ENCODE results near the gene NSG1.
"Not testable (repeated sequence)": the region's sequence is repeated elsewhere in the genome, so short reads cannot be mapped to it uniquely, and the experiment has no call there.

The NSG1 gene

DNA sequence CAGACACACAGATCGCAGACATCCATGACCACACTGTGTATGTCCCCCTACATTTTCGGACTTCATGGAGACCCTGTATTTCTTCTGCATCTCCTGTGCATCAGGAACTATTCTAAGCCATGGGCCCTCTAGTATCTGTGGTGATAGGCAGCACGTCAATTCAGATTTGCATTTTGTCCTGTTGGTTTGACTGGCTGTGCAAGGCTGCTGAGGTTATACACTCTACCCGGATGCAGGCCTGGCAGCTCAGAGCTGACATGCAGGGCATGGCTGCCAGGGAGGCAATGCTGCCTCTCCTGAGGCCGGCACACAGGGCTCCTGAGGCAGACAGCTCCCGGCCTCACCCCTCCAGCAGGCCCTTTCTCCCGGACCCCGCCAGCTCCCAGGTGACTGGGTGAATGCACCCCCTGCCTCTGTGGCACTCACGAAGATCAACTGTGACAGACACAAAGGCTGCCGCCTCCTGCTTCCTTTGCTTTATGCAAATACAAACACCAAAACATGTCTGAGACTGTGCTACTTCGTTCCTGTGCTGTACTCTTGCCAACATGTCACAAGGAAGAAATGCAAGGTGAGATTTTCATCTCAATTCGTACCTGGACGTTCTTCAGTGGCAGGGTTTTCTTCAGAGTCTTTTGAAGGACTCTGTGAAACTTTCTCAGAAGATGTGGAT is 51.0 kb downstream of the NSG1 start:
- no peak for DNase-seq

DNA sequence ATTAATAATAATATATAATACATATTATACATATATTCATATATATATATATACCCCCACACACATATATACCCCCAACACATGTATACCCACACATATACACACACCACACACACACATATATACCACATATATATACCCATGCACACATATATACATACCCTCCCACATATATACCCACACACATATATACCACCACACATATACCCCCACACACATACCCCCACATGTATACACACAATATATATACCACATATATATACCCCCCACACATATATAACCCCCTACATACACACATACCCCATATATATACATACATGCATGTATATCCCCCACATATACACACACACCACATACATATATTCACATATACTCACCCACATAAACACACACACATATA is 52.0 kb downstream of the NSG1 start:
- no peak for DNase-seq

DNA sequence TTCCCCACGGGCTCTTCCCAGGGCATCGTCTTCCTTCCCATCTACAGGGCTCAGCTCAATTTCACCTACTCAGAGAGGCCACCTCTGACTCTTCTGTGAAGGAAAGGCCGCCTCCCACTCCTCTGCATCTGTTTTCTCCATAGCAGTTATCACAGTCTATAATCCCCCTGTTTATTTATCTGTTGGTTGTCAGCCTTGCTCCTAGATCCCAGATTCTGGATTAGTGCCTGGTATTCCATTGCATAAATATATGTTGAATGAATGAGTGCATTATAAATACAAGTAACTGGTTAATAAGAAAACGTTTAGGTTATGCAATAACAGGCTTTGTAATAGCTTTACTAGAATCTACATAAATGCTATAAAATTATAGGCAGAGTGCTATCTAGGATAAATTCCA is 52.9 kb downstream of the NSG1 start:
- peak; percentile 1 for DNase-seq

DNA sequence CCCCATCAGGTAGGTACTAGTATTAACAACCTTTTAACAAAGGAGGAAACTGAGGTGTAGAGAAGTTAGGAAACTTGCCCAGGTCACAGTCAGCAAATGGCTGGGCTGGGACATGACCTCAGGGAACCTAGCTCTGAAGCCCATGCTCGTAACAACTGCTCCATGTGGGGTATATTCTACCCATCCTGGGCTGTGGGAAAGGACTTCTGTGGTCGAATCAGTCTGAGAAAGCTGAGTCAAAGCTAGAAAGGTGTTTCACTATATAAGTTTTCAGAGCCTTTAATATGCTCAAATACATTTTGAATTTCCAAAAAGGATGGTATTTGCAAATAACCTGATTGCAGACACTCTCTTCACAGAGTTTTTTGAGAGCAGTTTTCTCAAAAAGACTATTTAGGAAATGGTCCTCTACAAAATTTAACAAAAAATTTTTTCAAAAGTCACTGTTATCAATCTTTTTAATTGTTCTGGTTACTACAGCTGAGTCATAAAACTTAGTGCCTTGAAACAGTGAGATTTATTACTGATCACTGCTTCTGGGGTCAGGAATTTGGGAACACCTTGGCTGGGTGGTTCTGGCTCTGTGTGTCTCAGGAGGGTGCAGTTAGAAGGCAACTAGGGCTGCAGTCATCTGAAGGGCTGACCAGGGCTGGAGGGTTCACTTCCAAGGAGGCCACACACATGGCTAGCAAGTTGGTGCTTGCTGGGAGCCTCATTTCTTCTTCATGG is 53.6 kb downstream of the NSG1 start:
- DNase-seq: no peak

DNA sequence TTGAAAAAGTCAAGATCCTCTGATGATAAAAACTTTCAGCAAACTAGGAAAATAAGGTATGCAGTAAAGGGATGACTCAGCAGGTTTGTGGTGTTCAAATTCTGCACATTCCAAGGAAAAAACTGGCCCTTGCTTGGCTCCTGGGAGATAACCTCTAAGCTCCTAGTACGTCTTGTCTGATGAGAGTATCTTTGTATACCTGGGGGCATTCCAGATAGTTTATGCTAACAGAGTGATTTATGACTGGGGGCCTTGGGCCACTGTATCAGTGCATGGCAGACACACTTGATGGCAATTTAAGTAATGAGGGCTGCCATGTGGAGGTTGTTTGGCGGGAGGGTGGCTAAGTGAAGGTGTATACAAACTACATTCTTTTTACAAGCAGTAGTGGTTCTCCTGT is 56.9 kb downstream of the NSG1 start:
- DNase-seq: peak; percentile 60

DNA sequence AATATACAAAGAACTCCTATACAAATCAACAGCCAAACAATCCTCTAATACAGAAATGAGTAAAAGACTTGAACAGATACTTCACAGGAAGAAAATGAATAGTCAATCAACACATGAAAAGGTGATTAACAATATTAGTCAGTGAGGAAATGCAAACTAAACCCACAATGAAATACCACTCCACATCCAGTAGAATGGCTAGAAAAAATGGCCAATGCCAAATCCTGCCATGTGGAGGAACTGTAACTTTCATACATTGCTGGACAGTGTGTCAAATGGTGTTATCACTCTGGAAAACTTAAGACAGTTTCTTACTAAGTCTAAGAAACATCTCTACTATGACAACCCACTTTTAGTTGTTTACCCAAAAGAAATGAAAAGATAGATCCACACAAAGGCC is 59.5 kb downstream of the NSG1 start:
- peak; percentile 14 for DNase-seq

DNA sequence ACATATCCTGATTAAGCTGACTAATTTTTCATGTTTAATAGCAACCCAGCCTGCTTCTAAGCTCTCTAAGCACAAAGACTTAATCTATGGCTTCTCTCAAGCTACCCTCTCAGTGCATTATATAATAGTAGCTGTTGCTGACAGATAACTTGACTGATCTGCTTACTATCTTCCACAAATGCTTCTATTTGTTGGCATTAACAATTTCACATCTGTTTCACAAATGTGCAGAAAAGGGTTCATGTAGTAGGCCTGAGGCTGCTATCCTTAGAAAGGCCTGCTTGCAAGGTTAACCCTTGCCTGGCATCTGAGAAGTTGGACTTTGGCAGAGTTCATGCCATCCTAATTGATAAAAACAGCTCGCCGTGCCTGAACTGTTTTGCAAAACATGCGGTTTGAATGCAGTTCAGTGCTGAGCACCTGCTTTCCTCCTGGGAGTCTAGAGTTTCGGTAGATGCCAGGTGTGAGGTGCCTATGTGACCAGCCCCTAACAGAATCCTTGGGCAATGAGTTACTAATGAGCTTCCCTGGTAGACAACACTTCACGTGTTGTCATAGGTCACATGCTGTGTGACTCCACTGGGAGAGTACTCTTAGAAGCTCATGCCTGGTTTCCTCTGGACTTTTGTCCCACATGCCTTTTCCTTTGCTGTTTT is 68.4 kb downstream of the NSG1 start:
- DNase-seq: no peak

DNA sequence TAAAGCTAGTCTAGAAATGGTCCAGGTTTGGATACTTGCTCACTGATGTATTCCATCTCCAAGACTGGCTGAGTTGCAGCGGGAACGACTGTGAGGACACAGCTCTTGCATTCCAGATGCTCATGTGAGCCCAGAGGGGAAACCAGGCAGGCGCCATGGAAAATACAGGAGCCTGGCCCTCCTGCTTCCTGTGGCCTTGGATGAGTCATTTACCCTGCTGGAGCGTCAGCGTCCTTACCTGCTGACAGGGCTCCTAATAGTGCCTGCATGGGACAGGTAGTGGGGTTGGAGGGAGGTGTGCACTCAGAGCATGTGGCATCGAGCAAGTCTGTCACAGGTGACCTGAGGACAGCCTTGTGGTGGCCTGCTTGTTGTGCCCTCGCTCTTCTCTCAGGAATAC is 69.4 kb downstream of the NSG1 start:
- peak; percentile 7 for DNase-seq

DNA sequence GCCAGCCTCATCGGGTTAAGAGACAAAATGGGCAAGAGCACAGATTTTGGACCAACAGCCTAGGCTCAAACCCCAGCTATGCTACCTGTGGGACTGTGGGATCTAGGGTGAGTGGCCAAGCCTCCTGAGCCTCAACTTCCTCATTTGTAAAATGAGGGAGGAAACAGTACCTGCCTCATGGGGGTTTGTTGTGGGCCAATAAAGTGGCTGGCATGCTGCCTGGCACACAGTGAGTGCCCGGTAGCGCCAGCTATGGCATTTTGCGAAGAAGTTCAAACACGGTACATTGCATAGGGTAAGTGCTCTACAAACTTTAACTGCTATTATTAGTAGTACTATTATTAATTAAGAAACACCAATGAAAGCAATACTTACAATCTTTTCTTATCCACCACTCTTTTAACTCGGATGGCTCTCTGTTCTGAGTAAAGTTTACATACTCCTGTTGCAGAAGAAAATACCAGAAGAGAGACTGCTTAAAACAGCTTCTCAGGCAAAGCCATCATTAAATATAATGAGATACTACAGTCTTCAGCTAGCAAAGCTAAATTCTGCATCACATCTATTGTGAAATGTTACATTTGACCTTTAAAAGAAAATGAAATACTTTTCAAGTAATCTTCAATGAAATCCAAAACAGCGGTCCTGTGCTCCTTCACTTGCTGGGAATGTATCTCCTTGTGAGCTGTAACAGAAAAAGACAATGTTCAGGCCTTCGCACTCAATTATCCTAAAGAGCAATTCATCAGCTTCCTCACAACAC is 70.1 kb downstream of the NSG1 start:
- DNase-seq: no peak

DNA sequence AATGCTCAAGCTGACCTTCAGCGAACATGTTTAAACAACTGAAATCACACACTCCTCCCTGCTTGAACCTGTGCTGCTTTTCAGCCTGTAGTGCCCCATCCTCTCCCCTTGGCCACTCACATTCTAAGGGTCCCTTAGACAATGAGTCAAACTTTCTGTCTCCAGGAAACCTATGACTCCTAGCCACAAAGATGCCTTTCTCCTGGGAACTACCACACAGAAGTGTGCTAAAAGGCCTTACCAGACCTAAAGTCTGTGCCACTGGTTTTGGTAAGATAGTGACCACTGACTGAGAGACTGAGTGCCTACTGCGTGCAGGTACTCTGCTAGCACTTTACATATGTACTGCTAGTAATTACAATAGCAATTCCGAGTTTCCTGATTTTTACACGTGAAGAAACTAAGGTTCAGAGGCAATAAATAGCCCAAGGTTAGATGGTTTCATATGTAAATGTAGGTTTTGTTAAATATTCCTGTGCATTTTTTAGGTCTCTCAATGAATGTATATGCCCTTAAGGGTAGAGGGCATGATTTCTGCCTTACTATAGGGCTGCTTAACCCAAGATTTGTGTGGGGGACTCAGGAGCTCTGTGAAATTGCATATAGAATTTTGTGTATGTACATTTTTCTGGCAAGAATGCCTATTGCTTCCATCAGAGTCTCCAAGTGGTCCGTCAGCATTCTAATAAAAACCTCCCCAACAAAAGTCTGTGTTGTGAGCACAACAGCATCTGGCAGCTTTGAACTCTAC is 71.1 kb downstream of the NSG1 start:
- no peak for DNase-seq

DNA sequence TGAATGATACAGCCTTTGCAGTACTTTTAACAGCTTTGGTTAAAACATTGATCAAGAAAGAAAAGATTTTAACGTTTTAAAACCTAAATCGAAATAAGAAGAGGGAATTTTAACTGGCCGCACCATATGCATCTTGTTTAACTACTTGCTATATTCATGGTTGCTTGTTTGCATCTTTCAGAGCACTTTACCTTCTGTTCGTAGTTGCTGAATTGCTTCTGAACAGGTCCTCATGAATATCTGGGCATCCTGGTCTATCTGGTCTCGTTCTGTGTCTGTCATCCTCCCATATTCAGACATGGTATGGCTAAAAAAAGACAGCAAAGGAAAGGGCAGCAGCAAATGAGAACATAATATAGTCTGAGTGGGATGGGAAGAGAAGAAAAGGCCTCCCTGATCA is 72.3 kb downstream of the NSG1 start:
- no peak for DNase-seq

DNA sequence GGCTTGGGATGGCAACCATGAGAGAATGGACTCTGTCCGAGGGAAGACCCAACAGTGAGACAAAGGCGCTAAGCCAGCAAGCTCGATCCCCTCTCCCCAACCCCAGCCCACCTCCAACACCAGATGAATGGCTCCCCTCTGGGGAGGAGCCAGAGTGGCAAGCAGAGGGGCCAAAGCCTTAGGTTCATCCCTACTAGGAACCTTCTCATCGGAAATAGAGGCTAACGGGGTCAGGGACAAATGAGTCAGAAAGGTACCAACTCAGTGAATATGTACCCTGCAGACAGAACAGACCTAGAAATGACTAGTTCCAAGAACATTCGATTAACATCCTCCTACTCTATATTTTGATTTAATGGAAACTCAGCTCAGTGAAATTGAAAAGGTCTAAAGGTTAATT is 73.9 kb downstream of the NSG1 start:
- no peak for DNase-seq

DNA sequence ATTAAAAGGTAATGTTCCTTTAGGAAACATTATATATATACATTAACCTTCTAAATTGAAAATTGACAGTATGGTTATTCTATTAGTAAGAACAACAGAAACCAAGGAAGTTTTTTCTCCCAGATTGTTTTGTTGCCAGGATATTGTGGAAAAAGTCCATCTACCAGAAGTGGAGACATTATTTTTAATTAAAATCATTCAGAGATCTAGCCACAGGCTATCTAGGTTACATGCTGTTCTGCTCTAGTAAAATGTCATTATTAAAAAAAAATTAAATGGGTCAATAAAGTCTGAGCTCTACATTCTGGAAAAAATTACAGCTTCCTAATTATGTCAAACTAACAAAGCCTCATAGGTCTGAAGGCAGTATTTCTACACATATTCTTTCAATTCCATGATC is 74.3 kb downstream of the NSG1 start:
- DNase-seq: no peak

DNA sequence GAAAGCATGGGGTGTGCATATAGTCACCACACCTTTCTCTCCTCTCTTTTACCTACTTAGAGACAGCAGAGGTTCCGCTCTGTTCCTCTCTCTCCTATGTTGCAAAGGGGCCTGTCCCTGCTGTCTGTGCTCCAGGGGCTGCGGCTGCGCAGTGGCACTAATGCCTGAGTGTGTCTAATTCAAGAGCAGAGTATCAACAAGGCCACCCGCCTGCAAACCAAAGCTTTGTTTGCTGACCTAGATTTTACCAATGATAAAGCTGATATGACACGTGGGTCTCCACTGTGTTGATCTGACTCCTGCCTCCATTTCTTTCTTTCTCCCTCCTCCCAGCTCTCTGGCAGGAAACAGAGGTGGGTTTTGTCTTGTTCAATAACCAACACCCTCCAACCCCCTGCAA is 74.9 kb downstream of the NSG1 start:
- no peak for DNase-seq

DNA sequence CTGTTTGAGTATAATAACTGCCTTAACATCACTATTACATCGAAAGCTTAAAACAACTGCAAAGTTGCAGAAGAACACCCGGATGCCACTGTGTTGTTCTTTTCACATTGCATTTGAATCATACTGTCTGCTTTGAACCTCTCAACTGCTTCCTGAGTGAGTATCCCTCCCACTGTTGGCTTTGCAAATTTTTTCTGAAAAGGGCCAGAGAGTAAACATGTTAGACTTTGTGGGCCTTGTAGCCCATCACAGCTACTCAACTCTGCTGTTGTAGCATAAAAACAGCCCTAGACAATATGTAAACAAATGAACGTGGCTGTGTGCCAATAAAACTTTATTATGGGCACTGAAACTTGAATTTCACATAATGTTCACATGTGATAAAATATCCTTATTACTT is 76.1 kb downstream of the NSG1 start:
- no peak for DNase-seq

DNA sequence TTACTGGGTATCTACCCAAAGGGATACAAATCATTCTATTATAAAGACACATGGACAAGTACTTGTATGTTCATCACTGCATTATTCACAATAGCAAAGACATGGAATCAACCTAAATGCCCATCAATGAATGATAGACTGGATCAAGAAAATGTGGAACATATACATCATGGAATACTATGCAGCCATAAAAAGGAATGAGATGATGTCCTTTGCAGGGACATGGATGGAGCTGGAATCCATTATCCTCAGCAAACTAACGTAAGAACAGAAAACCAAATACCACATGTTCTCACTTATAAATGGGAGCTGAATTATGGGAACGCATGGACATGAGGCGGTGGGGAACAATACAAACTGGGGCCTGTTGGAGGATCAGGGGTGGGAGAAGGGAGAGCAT is 78.3 kb downstream of the NSG1 start:
- DNase-seq: not testable (repeated sequence)
